IMR-90 (cell line): ENCODE data around the gene PDE12. TPM values are rescaled to one million over a fixed set of nuclear protein-coding genes. Genes with fewer than 3 reads are reported as not detected.

Experiments used
- ATAC-seq: fragments of 200-7000 bp; cut with Tn5 transposase; 2 replicates; pipeline ENCODE4 v1.9.1; 2020; ENCODE audit warnings: low read depth, mild to moderate bottlenecking, moderate library complexity
- BruUV-seq: library from RNA; stranded (reverse); fragments of 400-500 nt; replicated peaks from 2 replicates; lab custom pipeline; 2021; lab: Mats Ljungman, UMichigan
- CTCF ChIA-PET: fragments of 300-600 bp; formaldehyde crosslinking; extraction: SDS; loops from one replicate; lab custom pipeline; 2021; ENCODE audit warnings: antibody characterized with exemption; lab: Yijun Ruan, JAX
- POLR2A ChIA-PET: fragments of 300-600 bp; sonication (Branson Sonifier 250); formaldehyde crosslinking; loops from one replicate; lab custom pipeline; 2022; ENCODE audit warnings: antibody characterized with exemption; ENCODE audit not compliant: unreplicated experiment; lab: Charles Lee
- DNase-seq: peaks from one replicate; pipeline ENCODE4 v3.0.0; 2013
- H2AFZ ChIP-seq: replicated peaks from 2 replicates; pipeline ENCODE3; 2013; ENCODE audit warnings: low read length, mild to moderate bottlenecking; ENCODE audit not compliant: poor library complexity
- H2AK5ac ChIP-seq: 2 replicates; pipeline ENCODE4 v1.6.1; 2013; ENCODE audit warnings: low read depth, low read length, inconsistent platforms
- H2AK9ac ChIP-seq: replicated peaks from 2 replicates; pipeline ENCODE3; 2013; ENCODE audit warnings: mild to moderate bottlenecking, low read depth, low read length, moderate library complexity; ENCODE audit not compliant: poor library complexity
- H2BK120ac ChIP-seq: 2 replicates; pipeline ENCODE4 v1.6.1; 2013; ENCODE audit warnings: low read depth, low read length, inconsistent platforms
- H2BK15ac ChIP-seq: 3 replicates; pipeline ENCODE4 v1.6.1; 2013; ENCODE audit warnings: low read depth, low read length, inconsistent platforms
- H2BK20ac ChIP-seq: 2 replicates; pipeline ENCODE4 v1.6.1; 2013; ENCODE audit warnings: low read depth, mild to moderate bottlenecking, inconsistent platforms, low read length, moderate library complexity
- H2BK5ac ChIP-seq: 2 replicates; pipeline ENCODE4 v1.6.1; 2013; ENCODE audit warnings: mild to moderate bottlenecking, low read depth, low read length, inconsistent platforms; ENCODE audit not compliant: poor library complexity, severe bottlenecking
- H3K14ac ChIP-seq: replicated peaks from 2 replicates; pipeline ENCODE4 v1.6.1; 2013; ENCODE audit warnings: low read depth, low read length, inconsistent platforms
- H3K18ac ChIP-seq: 2 replicates; pipeline ENCODE4 v1.6.1; 2013; ENCODE audit warnings: low read depth, low read length, control low read depth
- H3K23ac ChIP-seq: 2 replicates; pipeline ENCODE4 v1.6.1; 2013; ENCODE audit warnings: low read depth, low read length, inconsistent platforms
- H3K27ac ChIP-seq: 2 replicates; pipeline ENCODE4 v1.5.1; 2013; ENCODE audit warnings: mild to moderate bottlenecking, control low read depth, low read length; ENCODE audit not compliant: insufficient read depth
- H3K27me3 ChIP-seq: 2 replicates; pipeline ENCODE4 v1.6.1; 2013; ENCODE audit warnings: low read length; ENCODE audit not compliant: control insufficient read depth, insufficient read depth
- H3K36me3 ChIP-seq: 2 replicates; pipeline ENCODE4 v1.6.1; 2013; ENCODE audit warnings: low read length, mixed read lengths; ENCODE audit not compliant: control insufficient read depth, insufficient read depth
- H3K4ac ChIP-seq: 2 replicates; pipeline ENCODE4 v1.6.1; 2013; ENCODE audit warnings: low read depth, low read length, inconsistent platforms
- H3K4me1 ChIP-seq: 2 replicates; pipeline ENCODE4 v1.6.1; 2013; ENCODE audit warnings: low read length, mixed read lengths; ENCODE audit not compliant: control insufficient read depth, insufficient read depth
- H3K4me2 ChIP-seq: 2 replicates; pipeline ENCODE4 v1.6.1; 2013; ENCODE audit warnings: low read depth, mild to moderate bottlenecking, control low read depth, low read length, moderate library complexity
- H3K4me3 ChIP-seq: 2 replicates; pipeline ENCODE4 v1.5.1; 2013; ENCODE audit warnings: low read depth, mild to moderate bottlenecking, control low read depth, low read length, moderate library complexity; ENCODE audit not compliant: insufficient read depth
- H3K56ac ChIP-seq: 2 replicates; pipeline ENCODE4 v1.6.1; 2013; ENCODE audit warnings: low read length, inconsistent platforms; ENCODE audit not compliant: insufficient read depth; ENCODE audit errors: extremely low read depth
- H3K79me1 ChIP-seq, 2 experiments: 2 replicates each; pipeline ENCODE4 v1.6.1; 2013; ENCODE audit warnings: low read length in 2 of 2, inconsistent platforms in 1 of 2, low read depth in 1 of 2
- H3K9ac ChIP-seq: 2 replicates; pipeline ENCODE4 v1.6.1; 2013; ENCODE audit warnings: low read depth, low read length, control low read depth
- H3K9me1 ChIP-seq: 2 replicates; pipeline ENCODE4 v1.6.1; 2013; ENCODE audit warnings: low read length, inconsistent platforms; ENCODE audit not compliant: insufficient read depth
- H3K9me3 ChIP-seq: 2 replicates; pipeline ENCODE4 v1.6.1; 2013; ENCODE audit warnings: low read length; ENCODE audit not compliant: control insufficient read depth, insufficient read depth
- H4K20me1 ChIP-seq: 2 replicates; pipeline ENCODE4 v1.6.1; 2013; ENCODE audit warnings: low read length, inconsistent platforms; ENCODE audit not compliant: insufficient read depth
- H4K5ac ChIP-seq: 2 replicates; pipeline ENCODE4 v1.6.1; 2013; ENCODE audit warnings: mild to moderate bottlenecking, low read depth, low read length, control low read depth
- H4K8ac ChIP-seq, 2 experiments: 2 replicates each; pipeline ENCODE4 v1.6.1; 2013; ENCODE audit warnings: low read depth in 2 of 2, low read length in 2 of 2, control low read depth in 1 of 2, inconsistent platforms in 1 of 2
- H4K91ac ChIP-seq: 2 replicates; pipeline ENCODE4 v1.6.1; 2013; ENCODE audit warnings: low read depth, low read length, inconsistent platforms; ENCODE audit not compliant: insufficient read depth
- CHD1 ChIP-seq: IDR thresholded peaks from 2 replicates; pipeline ENCODE4 v1.6.1; 2012; ENCODE audit warnings: low read depth, low read length, improper control_type of control experiment
- MAFK ChIP-seq: IDR thresholded peaks from 2 replicates; pipeline ENCODE4 v1.6.1; 2012; ENCODE audit warnings: low read depth, low read length, improper control_type of control experiment
- MXI1 ChIP-seq: IDR thresholded peaks from 2 replicates; pipeline ENCODE4 v1.6.1; 2012; ENCODE audit warnings: low read depth, mild to moderate bottlenecking, low read length, moderate library complexity, borderline replicate concordance
- NFE2L2 ChIP-seq: fragments of 150-350 bp; IDR thresholded peaks from 2 replicates; pipeline ENCODE4 v1.6.1; 2016; ENCODE audit warnings: low read depth, mild to moderate bottlenecking, low read length
- POLR2A ChIP-seq: IDR thresholded peaks from 2 replicates; pipeline ENCODE4 v1.6.1; 2012; ENCODE audit warnings: mild to moderate bottlenecking, low read depth, low read length
- RCOR1 ChIP-seq: IDR thresholded peaks from 2 replicates; pipeline ENCODE4 v1.6.1; 2012; ENCODE audit warnings: mild to moderate bottlenecking, low read length, improper control_type of control experiment; ENCODE audit not compliant: insufficient replicate concordance
- WGBS, 2 experiments: methylation state at CpG; one replicate each; pipeline versions ENCODE4 v1.1.5 to v1.1.7; 2013; ENCODE audit warnings: missing lambda C conversion rate in 2 of 2; ENCODE audit not compliant: insufficient read length in 1 of 2; ENCODE audit errors: extremely low coverage in 2 of 2; 5-methylcytosine and 5-hydroxymethylcytosine counted together
- dilution Hi-C: fragments of 300-500 bp; cut with HindIII; formaldehyde crosslinking; loops from one replicate; pipeline ENCODE4 v1.14.3; 2018; ENCODE audit warnings: low sequenced_read_pairs; ENCODE audit not compliant: unreplicated experiment
- in situ Hi-C: fragments of 300-500 bp; cut with MboI; formaldehyde crosslinking; loops from 3 replicates; pipeline ENCODE4 v1.14.3; 2019; ENCODE audit warnings: low sequenced_read_pairs, inconsistent platforms, mixed read lengths
- intact Hi-C: fragments of 100-400 bp; cut with micrococcal nuclease; formaldehyde crosslinking; loops from 2 replicates; pipeline ENCODE4 v1.10.0; 2022
- polyA plus RNA-seq, 3 experiments: library from polyadenylated mRNA; depleted of rRNA; stranded (reverse); fragments of >200 nt; gene quantifications; 2 replicates each; pipeline ENCODE4 v1.2.3, GENCODE V29; 2012; ENCODE audit warnings: low replicate concordance in 1 of 3
- total RNA-seq: library from RNA; depleted of rRNA; stranded (reverse); fragments of >200 nt; gene quantifications from 2 replicates; pipeline ENCODE4 v1.2.3, GENCODE V29; 2012
- TF ChIP-seq, protein P1 (sequence below): conservative IDR thresholded peaks from 2 replicates; pipeline ENCODE4 v1.5.1; 2012; ENCODE audit warnings: mild to moderate bottlenecking, low read depth, low read length, improper control_type of control experiment
- TF ChIP-seq, protein P2 (sequence below): fragments of 150-350 bp; IDR thresholded peaks from 2 replicates; pipeline ENCODE4 v1.6.1; 2016; ENCODE audit warnings: low read depth, mild to moderate bottlenecking, low read length, moderate library complexity, borderline replicate concordance

PDE12 gene
- total and polyA plus RNA-seq, 2 of the 4 experiments (the other 2 are of a cell fraction) = 9.5 to 16.8 TPM

DNA sequence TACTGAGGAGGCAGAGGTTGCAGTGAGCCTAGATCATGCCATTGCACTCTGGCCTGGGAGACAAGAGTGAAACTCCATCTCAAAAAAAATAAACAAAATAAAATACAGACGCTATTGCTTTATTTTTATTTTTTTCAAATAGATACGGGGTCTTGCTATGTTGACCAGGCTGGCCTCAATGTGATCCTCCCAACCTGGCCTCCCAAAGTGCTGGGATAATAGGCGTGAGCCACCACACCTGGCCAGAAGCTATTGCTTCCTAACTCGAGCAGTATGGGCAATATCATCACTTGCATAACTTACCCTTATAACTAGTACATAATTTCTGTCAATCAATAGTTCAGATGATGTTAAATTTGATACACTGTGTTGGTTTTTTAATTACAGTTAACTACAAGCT is 38.1 kb downstream of the PDE12 start:
- Histone ChIP-seq H4K20me1 (peaks cover 79% of the 10 kb centered on the region), H2BK15ac (no peak overlapping the region), H2BK5ac (no peak overlapping the region), H3K4ac (no peak overlapping the region), H3K79me1 (peaks cover 5 to 13% of the 10 kb centered on the region in 2 experiments), H3K9me3 (no peaks in the 10 kb centered on the region), H2AK9ac (no peak overlapping the region), H3K18ac (no peak overlapping the region), H2BK20ac (no peak overlapping the region), H3K27ac (no peak overlapping the region), H3K27me3 (no peaks in the 10 kb centered on the region), H3K4me3 (no peak overlapping the region), H3K9ac (no peak overlapping the region), H3K14ac (no peak overlapping the region), H4K5ac (no peak overlapping the region), H3K4me1 (peaks cover 9% of the 10 kb centered on the region), H2AK5ac (no peak overlapping the region), H3K36me3 (peaks cover 11% of the 10 kb centered on the region), H3K23ac (no peak overlapping the region), H4K8ac (no peak overlapping the region), H3K9me1 (peaks cover 4% of the 10 kb centered on the region; the same call in 1 of the 2 replicates), H4K91ac (no peak overlapping the region), H2AFZ (no peak overlapping the region), H2BK120ac (no peak overlapping the region), H3K4me2 (peak overlapping the region; percentile 92), H3K56ac (no peak overlapping the region)
- in situ Hi-C loops = no loop called here
- 94% methylated on average over 2 of the region's 4 CpGs; no CpG with 5 or more reads in 1 of the 2 experiments for WGBS, 2 experiments
- CTCF ChIA-PET = interaction anchor here (1.5 kb wide), 1 partner anchor 197 kb away, joined by 4 read pairs; no protein-coding TSS in a partner anchor
- dilution Hi-C loops = no loop called here
- no peak for TF ChIP-seq CHD1
- TF ChIP-seq, protein P1, sequence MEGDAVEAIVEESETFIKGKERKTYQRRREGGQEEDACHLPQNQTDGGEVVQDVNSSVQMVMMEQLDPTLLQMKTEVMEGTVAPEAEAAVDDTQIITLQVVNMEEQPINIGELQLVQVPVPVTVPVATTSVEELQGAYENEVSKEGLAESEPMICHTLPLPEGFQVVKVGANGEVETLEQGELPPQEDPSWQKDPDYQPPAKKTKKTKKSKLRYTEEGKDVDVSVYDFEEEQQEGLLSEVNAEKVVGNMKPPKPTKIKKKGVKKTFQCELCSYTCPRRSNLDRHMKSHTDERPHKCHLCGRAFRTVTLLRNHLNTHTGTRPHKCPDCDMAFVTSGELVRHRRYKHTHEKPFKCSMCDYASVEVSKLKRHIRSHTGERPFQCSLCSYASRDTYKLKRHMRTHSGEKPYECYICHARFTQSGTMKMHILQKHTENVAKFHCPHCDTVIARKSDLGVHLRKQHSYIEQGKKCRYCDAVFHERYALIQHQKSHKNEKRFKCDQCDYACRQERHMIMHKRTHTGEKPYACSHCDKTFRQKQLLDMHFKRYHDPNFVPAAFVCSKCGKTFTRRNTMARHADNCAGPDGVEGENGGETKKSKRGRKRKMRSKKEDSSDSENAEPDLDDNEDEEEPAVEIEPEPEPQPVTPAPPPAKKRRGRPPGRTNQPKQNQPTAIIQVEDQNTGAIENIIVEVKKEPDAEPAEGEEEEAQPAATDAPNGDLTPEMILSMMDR = no peak
- no peak for TF ChIP-seq RCOR1
- TF ChIP-seq, protein P2, sequence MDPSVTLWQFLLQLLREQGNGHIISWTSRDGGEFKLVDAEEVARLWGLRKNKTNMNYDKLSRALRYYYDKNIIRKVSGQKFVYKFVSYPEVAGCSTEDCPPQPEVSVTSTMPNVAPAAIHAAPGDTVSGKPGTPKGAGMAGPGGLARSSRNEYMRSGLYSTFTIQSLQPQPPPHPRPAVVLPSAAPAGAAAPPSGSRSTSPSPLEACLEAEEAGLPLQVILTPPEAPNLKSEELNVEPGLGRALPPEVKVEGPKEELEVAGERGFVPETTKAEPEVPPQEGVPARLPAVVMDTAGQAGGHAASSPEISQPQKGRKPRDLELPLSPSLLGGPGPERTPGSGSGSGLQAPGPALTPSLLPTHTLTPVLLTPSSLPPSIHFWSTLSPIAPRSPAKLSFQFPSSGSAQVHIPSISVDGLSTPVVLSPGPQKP = no peak
- peak; percentile 9; the same call in 1 of the 2 replicates for TF ChIP-seq POLR2A
- no peak for TF ChIP-seq NFE2L2
- no peak for TF ChIP-seq MAFK
- no peak for TF ChIP-seq MXI1
- DNase-seq (no peak), ATAC-seq (no peak)
- POLR2A ChIA-PET = no interaction called here
- intact Hi-C loops = no loop called here
- no TSS peak for BruUV-seq
